Esophagus mucosa (tissue), 1 donor: Measurements from ENCODE around the gene SYNJ2. TPM values are rescaled to one million over a fixed set of nuclear protein-coding genes. Genes with fewer than 3 reads are reported as not detected.

Source experiments
- ATAC-seq: fragments of 200-7000 bp; cut with Tn5 transposase; one replicate; pipeline ENCODE4 v1.9.1; 2020
- total RNA-seq: library from RNA; stranded (reverse); gene quantifications from one replicate; pipeline ENCODE4 v1.2.4, GENCODE V29; 2023
- donor health status: DM: yes; HTN: yes; CAD: no.

Gene SYNJ2
- total RNA-seq, 1 donor from 2014 or later, result 12.9 TPM

DNA sequence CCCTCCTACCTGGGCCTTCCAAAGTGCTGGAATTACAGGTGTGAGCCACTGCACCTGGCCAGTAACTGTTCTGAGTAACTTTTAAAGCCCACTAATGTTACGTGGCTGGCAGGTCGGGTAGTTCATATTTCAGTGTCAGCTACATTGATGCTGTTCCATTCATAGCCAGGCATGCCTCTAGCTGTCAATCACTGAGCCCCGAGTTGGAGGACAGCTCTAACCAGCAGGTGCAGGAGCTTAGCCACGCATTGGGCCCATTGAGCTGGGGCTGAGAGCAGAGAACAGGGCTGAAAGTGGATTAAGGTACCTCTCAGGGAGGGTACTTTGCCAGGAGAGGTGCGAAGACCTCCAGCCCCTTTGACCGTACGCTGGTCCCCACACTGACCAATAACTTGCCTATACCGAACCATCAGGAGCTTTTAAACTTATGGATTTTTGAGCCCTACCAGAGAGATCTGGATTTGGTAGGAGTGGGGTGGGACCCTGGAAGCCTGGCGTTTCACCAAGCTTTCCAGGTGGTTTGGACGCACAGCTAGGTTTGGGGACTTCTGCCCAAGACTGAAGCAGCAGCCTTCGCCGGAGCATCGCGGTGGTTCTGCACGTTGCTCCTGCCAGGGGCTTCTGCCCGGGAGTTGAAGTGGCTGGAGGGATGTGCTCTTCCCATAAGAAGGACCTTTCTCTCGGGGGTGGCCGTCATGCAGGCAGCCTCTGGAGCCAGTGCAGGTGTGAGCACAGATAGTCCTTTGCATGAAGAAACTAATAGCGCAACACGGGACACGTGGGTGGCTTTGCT, 103.8 kb downstream of the SYNJ2 start:
- ATAC-seq, result no peak

DNA sequence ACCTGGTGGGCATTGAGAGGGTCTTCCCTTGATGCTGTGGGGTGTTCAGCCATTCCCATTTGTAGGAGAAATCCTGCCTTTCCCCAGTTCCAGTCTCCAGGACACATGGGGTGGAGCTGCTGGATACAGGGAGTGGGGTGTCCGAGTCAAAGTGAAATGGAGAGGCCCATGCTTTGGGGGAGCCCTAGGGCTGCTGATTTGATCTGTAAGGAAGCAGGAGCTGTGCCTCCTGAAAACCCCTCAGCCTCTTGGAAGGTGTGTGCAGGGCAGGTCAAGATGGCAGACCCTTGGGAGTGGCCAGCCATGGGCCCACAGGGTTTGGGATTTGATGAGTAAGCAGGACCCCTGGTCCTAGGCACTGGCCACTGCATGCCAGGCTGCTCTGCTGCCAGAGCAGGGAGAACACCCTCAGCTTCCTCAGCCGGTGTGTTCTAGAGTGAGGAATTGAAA, 104.4 kb downstream of the SYNJ2 start:
- no peak for ATAC-seq

DNA sequence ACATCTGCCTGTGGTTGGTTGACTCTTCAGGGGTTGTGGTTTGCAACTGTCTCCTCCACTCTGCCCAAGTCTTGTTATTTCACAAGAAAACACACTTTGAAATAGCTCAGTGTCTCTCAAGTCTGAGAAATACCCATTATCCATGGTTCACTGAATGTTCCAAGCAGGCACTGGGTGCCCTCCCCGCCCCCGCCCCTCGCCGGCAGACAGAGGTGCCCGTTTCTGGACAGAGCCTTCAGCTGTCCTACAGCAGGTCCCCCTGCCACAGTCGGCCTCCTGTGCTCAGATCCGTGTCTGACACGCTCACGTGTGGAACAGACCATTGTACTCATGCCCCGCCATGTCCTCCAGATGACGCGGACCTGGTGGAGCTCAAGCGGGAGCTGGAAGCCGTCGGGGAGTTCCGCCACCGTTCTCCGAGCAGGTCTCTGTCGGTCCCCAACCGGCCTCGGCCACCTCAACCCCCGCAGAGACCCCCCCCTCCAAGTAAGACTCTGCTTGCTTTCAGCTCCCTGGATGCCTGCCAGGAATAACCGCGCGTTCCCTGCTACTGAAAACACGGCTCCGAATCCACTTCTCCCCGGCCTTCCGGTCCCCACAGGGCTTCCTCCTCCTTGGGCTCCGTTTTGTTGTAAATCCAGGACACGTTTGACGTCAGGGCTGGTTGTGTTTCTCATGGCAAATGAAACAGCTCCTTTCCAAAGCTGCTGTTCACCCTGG, 105.0 kb downstream of the SYNJ2 start:
- no peak for ATAC-seq

DNA sequence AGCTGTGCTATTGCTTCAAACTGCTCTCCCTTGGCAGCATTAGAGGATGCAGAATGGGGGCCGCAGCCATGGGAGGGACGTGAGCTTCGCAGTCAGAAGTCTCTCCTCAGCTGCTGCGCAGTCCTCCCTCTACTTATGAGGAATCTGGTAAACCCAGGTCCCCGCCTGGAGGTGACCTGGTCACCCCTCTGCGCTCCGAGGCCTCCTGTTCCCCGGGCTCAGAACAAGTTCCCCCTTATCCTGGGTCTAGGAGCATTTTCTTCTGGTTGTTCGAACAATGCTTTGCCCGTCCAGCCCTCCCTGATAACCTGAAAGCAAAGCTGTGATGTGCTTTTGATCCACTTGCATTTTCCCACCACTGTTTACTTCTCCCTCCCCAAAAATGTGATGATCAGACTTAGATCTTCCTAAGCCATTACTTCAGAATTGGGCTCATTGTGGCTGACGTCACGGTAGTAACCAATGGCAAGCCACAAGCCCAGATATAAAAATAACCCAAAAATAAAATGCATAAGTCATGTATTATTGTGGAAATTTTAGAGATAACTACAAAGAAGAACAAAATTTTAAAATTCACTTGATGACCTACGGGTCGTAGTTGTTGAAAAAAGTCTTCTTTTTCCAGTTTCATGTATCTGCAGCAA, 105.7 kb downstream of the SYNJ2 start:
- no peak for ATAC-seq

DNA sequence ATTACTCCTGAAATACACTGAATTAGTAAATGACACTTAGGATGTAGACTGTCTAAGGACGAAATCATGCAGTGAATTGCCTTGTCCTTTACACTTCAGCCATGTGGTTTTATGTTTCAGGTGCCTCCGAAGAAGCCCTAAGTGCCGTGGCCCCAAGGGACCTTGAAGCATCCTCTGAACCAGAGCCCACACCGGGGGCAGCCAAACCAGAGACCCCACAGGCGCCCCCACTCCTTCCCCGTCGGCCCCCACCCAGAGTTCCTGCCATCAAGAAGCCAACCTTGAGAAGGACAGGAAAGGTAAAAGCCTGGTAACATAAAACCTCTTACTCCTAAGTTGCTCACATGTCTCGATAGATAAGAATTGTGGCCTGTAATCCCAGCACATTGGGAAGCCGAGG, 111.1 kb downstream of the SYNJ2 start:
- no peak for ATAC-seq

DNA sequence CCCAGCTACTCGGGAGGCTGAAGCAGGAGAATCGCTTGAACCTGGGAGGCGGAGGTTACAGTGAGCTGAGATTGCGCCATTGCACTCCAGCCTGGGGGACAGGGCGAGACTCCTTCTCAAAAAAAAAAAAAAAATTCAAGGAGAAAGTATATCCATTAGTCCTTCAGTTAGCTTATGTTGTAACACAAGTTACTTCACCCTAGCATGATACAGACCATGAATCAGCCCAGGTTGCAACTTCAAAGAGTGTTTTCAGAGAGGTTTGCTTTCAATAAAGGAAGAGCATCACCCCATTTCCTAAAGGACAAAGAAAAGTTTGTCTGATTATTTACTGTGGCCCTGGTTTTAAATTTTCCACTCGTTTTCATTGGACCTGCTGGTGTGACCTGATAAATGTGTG, 113.4 kb downstream of the SYNJ2 start:
- ATAC-seq, result peak; percentile 42

DNA sequence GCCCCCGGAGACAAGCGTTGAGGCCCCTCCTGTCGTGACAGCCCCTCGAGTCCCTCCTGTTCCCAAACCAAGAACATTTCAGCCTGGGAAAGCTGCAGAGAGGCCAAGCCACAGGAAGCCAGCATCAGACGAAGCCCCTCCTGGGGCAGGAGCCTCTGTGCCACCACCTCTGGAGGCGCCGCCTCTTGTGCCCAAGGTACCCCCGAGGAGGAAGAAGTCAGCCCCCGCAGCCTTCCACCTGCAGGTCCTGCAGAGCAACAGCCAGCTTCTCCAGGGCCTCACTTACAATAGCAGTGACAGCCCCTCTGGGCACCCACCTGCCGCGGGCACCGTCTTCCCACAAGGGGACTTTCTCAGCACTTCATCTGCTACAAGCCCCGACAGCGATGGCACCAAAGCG, 114.0 kb downstream of the SYNJ2 start:
- ATAC-seq, result no peak

DNA sequence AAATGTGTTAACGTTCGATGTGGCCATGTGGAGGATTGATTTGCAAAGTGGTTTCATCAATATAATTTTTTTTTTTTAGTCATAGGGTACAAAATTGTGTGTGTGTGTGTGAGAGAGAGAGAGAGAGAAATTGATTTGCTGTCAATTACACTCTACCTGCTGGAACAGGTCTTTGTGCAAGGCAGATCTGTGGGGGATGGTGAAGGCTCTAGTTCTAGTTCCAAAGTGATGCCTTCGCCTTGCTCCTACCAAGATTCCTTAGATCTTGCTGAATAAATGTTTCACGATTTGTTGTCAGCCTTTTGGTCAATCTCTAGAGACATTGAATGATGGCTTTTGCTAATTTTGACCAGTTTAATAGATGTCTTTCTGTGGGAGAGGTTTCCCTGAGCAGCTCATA, 121.6 kb downstream of the SYNJ2 start:
- no peak for ATAC-seq

DNA sequence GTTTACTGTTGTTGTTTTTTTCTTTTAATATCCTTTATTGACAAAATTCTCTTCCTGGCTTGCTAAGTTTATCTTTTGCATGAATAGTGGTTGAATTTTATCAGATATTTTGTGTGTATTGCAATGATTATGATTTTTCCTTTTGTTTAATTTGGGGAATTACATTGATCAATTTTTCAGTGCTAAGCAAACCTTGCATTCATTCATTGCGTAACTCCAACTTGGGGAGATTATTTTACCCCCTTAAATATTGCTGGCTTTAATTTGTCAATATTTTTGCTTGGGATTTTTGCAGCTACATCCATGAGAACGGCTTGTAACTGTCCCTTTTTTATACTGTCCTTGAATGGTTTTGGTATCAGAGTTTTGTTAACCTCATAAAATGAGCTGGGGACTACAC, 123.0 kb downstream of the SYNJ2 start:
- no peak for ATAC-seq

DNA sequence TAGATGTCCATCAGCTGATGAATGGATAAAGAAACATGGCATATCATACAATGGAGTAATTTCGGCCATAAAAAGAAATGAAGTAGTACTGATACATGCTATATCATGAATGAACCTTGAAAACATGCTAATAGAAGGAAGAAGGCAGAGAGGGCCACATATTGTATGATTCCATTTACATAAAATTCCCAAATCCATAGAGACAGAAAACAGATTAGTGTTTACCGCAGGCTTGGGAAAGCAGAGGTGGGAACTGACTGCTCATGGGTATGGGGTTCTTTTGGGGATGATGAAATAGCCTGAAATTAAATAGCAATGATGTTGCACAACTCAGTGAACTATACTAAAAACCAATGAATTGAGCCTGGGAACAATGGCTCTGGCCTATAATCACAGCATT, 128.1 kb downstream of the SYNJ2 start:
- ATAC-seq, result no peak

DNA sequence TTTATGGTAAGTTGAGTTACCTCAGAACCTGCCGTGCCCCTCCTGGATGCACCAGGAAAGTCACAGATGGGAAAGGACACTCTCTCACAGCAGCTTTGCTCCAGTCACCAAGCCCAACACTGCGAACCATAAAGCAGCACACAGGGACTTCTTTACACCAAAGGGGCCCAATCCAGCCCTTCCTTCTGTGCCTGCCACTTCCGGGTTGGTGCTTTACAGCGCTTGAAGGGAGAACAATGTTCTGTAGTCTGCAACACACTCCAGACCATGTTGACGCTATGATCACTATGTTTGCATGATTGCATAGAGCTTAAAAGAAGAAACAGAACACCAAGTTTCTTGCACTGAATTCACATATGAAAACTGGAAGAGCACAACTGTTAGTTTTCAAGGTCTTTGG, 129.3 kb downstream of the SYNJ2 start:
- ATAC-seq, result no peak

DNA sequence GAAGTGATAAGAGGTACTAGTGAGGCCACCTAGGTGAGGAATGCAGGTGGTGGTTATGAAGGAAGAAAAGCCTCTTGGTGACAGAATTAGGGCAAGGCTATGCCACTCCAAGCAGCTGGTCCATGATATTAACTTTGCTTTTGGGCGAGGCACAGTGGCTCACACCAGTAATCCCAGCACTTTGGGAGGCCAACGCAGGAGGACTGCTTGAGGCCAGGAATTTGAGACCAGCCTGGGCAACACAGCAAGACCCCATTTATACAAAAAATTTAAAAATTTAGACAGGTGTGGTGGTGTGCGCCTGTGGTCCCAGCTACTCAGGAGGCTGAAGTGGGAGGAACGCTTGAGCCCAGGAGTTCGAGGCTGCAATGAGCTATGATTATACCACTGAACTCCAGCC, 130.3 kb downstream of the SYNJ2 start:
- ATAC-seq, result no peak

DNA sequence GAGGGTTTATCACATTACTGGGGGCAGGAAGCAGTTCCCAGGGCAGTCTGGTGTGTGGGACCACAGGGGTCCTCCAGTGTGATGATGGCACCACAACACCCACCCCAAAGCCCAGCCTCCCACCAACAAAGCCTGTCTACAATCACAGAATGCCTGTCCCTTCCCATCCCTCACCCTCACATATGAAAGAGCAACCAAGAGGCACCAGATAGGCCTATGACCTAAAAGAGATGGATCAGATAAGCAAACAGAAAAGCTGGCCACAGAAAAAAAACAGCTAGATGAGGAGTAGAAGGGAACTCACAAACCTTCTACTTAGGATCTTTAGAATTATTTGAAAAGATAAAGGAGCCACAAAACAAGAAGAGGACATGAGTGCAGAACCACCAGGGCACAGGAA, 132.1 kb downstream of the SYNJ2 start:
- ATAC-seq, result no peak

DNA sequence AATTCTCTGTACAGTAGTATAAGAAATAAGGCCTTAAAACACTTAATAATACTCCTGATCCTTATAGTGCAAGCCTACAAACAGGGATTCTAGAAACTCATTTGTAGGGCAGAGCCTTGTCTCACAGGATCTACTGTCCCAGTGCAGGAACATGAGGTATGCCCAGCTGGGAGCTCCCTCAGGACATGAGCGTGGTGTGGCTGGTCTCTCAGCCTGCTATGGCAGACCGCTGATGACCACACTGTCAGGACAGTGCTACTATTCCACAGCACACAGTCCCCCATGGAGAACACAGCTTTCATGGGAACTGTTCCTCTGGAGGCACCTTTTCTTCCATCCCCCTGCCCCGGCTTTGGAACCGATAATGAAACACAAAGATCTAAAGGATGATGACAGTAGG, 133.4 kb downstream of the SYNJ2 start:
- ATAC-seq, result no peak

DNA sequence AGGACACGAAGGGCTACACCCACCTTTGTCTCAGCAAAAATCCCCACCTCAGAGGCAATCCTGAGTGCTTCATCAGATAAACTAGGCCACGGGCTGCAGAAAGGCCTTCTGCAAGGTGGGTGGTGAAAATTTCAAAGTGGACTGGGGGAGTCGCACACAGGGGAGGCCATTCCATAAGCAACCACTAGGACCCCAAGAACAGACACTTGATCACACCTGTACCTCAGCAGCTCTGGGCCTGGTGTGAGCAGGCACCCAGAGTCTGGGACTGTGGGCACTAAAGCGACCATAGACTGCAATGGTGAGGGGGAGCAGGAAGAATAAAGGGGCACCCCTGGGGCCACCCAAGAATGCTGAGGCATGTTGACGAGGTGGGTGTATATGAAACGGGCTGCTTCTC, 133.8 kb downstream of the SYNJ2 start:
- no peak for ATAC-seq

DNA sequence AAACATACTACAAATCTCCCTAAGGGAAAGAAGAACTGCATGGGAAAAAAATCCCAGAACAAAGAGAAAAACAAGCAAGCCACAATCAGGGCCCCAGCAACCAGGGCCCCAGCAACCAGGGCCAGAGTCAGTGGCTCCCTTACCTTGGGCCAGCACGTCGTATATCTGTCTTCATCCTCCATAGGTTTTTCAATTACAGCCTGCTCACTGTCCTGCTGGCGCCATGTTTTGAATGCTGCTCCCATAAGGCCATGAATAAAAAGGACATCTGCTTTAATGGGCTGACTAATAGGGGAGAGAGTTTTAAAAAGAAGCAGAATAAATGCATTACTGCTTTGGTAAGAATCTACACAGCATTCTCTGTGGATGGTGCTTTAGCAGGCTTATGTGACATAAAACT, 137.2 kb downstream of the SYNJ2 start:
- ATAC-seq, result no peak

DNA sequence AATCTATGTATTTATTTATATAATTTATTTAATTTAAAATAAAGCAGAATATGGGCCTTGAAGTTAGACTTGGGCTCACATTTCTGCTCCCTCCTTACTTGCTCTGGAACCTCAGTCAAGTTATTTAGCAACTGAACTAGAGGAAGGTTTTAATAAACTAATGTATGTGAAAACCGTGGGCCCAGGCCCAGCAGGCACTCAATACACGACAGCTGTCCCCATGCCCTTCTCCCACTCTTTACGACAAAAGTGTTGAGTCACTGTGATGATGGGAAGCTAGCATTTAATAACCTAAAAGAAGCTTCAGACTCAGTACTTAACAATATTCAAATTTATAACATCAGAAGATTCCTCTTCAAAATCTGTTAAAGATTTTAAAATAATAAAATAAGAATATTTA, 139.7 kb downstream of the SYNJ2 start:
- no peak for ATAC-seq

DNA sequence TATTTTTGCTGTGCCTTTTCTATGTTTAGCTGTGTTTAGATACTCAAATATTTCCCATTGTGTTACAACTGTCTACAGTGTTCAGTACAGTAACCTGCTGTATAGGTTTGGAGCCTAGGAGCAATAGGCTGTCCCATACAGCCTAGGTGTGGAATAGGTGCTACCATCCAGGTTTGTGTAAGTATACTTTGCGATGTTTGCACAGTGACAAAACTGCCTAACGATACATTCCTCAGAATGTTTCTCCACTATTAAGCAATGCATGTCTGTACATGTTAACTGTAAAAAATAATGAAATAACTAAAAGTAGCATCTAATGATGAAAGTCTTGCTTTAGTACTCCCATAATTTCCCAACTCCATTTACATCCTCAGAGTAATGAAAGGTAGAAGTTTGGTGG, 140.4 kb downstream of the SYNJ2 start:
- peak; percentile 94 for ATAC-seq

DNA sequence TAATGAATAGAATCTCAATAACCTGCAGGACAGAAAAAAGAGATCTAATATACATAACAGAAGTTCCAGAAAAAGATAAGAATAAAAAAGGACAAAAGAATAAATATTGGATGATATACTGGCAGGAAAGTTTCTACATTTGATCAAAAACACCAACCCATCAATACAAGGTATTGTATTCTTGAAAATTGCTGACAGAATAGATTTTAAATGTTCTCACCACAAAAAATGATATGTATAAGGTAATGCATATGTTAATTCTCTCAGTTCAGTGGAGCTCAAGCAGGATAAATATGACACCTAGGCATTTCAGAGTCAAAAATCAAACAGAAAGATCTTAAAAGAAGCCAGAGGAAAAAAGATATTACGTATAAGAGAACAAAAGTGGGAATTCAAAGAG, 142.6 kb downstream of the SYNJ2 start:
- ATAC-seq, result no peak

DNA sequence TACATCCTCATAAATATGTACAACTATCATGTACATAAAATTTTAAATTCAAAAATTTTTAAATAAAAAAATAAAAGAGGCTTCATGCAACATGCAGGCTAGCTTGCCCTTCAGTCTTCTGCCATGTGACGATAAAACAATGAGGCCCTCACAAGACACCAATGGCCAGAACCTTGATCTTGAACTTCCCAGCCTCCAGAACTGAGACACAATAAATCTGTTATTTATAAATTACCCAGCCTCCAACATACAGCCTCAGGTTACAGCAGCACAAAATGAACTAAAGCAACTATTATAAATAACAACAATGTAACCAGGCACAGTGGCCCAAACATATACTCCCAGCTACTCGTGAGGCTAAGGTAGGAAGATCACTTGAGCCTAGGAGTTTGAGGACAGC, 143.6 kb downstream of the SYNJ2 start:
- ATAC-seq, result no peak

DNA sequence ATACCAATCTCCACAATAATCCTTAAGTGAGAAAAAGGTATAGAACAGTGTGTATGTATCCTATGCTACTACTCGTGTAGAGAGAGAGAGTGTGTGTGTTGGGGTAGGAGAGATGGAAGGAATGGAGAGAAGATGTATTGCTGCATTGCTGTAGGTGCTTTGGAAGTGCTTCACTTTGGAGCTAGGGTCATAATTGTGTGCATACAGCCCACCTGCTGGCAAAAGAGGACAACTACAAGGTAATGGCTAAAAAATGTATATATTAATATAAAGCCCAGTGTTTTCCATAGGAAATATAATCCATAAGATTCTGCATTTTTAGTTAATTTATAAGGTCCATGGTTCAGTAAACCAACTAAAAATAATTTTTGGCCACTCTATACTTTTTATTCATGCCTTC, 150.3 kb downstream of the SYNJ2 start:
- no peak for ATAC-seq

DNA sequence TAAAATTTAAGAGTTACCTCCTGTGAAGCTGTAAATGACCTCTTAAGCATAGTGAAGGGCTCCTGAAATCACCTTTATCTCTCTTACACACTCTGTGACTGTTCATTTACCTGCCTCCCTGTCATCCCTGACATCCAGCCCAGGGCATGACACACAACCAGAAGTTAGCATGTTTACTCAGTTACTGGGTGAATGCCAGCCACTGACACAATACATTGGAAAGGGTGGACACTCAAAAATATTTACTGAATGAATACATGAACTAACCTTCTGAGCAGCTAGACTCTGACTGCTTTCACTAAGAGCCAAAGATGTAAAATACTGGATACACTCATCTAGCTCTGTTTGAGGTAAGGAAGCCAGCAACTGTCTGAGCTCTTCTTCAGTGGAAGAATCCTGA, 161.1 kb downstream of the SYNJ2 start:
- peak; percentile 97 for ATAC-seq

DNA sequence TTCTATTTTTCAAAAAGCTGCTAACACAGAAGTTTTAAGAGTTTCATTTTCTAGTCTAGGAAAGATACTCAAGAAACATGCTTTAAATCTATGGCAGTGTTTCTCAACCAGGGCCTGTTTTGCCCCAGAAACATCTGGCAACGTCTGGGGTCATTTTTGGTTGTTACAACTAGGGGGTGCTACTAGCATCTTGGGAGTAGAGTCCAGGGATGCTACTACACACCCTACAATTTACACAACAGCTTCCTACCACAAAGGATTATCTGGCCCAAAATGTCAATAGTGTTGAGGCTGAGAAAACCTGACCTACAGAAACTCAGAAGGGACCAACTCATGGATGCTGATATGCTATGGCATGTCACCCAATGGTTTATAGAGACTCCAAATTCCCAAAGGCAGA, 162.0 kb downstream of the SYNJ2 start:
- ATAC-seq, result no peak
